HL-60/S4 treated with retinoic acid at 250 ng/mL for 4 days and 3 days (cell line): Measurements from ENCODE around the gene GEMIN5.
"Not testable (repeated sequence)": the region's sequence is repeated elsewhere in the genome, so short reads cannot be mapped to it uniquely, and the experiment has no call there.

Source experiments
- in situ Hi-C: fragments of 300-500 bp; cut with MboI; formaldehyde crosslinking; loops from 2 replicates; pipeline ENCODE4 v1.7.0; 2022; ENCODE audit warnings: low sequenced_read_pairs

GEMIN5 gene

DNA sequence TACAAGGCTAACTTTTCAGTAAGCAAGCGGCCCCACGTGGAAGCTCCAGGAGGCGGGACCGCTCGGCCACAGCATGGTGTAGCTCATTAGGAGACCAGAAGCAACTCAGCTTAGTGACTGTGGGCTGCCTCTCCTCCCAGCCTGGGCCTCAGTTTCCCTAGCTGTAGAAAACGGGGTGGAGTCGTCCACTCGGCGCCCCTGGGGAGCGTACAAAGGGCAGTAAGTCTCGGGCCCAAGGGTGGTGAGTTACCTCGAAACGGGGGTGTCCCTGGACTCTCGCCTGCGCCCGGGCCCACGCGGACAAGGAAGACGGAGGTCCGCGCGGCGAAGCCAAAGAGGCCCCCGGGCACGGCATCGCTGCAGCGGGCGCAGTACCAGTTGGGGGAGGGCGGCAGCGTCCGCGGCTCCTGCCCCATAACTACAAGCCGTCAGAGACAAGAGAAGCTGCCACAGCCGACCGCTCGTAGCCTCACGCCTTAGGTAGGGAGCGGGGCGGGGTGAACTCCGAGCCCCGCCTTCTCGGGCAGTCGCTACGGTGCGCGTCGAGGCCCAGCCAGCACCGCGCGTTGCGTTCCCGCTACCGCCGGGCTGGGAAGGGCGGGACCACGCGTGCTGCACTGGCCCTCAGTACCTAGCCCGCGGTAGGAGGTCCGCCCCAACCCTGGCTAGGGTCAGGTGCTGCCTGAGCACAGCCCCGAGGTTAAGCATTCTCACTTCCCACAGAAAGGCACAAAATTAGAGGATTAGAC, at the start of gene GEMIN5:
Gene GEMIN5, minus strand, starts transcription at position 494 of the 749 bp plus-strand sequence. Its CDS starts 78 bp downstream, at position 416.
- in situ Hi-C loops: no loop called here

DNA sequence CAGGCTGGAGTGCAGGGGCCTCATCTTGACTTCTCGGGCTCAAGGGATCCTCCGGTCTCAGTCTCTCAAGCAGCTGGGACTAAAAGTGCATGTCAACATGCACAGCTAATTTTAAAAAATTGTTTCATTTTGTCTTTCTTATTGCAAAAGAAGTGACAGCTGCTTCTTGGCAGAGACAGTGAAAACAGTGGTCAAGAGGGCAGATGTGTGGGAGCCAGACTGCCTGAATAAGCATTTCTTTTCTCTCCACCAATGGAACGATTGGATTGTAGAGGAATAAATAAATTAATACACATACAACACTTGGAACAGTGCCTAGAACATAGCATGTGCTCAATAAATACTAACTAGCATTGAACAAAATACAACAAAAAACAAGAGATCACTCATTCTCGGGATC, 48.1 kb upstream of the GEMIN5 start:
- in situ Hi-C loops: no loop called here

- in situ Hi-C loops: no loop called here
Observed at GRCh38 chr5:154984946-154985516, 47.0 kb upstream of the GEMIN5 start.

DNA sequence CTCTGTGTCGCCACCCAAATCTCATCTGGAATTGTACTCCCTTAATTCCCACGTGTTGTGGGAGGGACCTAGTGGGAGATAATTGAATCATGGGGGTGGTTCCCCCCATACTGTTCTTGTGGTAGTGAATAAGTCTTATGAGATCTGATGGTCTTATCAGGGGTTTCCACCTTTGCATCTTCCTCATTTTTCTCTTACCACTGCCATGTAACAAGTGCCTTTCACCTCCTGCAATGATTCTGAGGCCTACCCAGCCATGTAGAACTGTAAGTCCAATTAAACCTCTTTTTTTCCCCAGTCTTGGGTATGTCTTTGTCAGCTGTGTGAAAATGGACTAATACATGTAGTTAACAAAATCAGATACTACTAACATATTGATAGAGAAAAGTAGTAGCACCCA, 40.3 kb upstream of the GEMIN5 start:
- in situ Hi-C loops: not testable (repeated sequence)

DNA sequence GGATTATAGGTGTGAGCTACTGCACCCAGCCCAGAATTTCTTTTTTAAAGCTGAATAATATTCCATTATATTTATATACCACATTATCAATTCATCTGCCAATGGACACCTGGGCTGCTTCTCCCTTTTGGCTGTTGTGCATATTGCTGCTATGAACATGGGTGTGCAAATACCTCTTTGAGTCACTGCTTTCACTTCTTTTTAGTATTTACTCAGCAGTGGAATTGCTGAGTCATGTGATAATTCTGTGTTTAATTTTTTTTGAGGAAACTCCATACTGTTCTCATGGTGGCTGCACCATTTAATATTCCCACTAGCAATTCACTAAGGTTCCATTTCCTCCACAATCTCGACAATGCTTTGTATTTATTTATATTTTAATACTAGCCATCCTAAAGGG, 39.4 kb upstream of the GEMIN5 start:
- in situ Hi-C loops: no loop called here

DNA sequence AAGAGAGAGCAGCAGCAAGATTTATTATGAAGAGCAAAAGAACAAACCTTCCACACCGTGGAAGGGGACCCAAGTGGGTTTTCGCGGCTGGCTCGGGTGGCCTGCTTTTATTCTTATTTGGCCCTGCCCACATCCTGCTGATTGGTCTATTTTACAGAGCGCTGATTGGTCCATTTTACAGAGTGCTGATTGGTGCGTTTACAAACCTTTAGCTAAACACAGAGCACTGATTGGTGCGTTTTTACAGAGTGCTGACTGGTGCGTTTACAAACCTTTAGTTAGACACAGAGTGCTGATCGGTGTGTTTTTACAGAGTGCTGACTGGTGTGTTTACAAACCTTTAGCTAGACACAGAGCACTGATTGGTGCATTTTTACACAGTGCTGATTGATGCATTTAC, 38.1 kb upstream of the GEMIN5 start:
- in situ Hi-C loops: not testable (repeated sequence)

GRCh38 chr5:154972476-154973080, 34.6 kb upstream of the GEMIN5 start:
- in situ Hi-C loops: no loop called here

DNA sequence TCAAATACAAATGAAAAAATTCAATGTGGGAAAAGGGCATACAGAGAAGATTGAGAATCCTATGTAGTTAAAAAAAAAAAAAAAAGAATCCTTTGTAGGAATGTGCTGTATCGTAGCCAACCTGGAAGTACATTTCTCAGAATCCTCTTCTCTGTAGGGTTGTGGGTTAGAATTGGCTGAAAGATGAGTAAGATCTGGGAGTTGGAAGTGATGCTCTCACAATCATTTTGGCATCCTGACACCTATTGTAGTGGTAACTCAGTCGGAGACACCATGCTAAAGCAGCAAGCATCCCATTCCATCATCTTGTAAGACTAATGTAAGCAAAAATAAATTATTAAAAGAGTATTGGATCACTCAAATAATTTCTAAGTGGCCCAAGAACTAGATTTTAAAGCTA, 33.5 kb upstream of the GEMIN5 start:
- in situ Hi-C loops: no loop called here

GRCh38 chr5:154970759-154971158, 32.7 kb upstream of the GEMIN5 start:
- in situ Hi-C loops: no loop called here

GRCh38 chr5:154968953-154969352, 30.9 kb upstream of the GEMIN5 start:
- in situ Hi-C loops: no loop called here

GRCh38 chr5:154967421-154968024, 29.5 kb upstream of the GEMIN5 start:
- in situ Hi-C loops: no loop called here

GRCh38 chr5:154966874-154967273, 28.9 kb upstream of the GEMIN5 start:
- in situ Hi-C loops: no loop called here

- in situ Hi-C loops: no loop called here
Observed at GRCh38 chr5:154966081-154966841, 28.2 kb upstream of the GEMIN5 start.

DNA sequence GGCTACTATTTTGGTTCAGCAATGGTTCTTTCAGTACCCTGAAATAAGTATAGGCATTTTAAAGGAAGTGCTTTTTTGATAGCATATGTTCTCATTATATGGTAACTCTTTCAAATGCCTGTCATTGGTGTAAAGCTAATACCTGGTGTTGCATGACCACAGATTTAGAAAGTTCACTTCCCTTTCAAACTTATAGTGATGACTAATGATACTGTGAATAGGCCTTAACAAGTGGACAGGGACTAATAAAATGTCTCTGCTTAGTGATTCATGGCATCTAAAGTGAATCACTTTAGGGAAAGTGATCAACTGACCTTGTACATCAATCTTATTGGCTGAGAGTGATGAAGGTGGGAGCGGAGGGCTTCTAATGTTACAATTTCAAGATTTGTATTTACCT, 24.5 kb upstream of the GEMIN5 start:
- in situ Hi-C loops: no loop called here

DNA sequence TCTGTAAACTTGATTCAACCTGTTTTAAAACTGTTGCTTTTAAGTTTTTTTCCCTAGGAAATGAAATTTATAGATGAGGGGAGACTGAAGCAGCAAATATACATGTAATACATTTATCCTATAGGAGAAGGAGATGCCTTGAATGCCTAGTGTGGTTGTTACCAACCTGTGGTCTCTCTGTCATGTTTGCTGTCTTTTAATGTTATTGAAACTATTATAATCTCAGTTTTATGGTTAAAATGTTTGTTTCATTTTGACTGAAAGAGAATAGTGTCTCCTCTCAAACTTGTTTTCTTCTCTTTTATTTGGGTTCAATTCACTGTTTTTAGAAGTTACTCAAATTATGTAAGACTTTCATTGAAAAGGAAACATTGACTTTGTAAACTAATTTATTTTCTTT, 18.7 kb upstream of the GEMIN5 start:
- in situ Hi-C loops: no loop called here

DNA sequence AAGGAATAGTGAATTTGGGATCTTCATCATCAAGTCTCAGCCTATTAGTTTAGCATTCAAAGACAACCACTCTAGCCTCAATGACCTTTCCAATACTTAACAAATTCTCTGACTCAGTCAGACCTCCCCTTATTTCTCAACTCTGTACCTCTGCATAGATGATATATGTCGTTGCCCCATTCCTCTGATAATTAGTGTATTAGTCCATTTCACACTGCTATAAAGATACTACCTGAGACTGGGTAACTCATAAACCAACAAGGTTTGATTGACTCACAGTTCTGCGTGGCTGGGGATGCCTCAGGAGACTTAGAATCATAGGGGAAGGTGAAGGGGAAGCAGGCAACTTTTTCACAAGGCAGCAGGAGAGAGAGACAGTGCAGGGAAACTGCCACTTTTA, 11.8 kb upstream of the GEMIN5 start:
- in situ Hi-C loops: no loop called here

DNA sequence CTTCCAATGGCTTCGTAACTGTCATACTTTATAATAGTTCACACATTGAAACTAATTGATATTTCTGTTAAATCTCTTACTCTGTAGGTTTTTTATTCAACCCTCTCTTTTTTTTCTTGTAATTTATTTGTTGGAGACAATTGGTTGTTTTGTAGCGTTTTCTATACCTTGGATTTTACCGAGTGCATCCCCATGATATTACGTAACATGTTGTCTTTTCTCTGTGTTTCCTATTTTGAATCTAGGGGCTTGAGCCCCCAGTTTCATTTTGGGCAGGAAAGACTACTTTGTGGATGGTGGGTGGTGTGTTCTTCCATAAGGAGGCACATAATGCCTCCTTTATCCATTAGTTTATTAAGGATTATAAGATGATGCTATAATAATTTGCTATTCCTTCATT, 10.3 kb upstream of the GEMIN5 start:
- in situ Hi-C loops: no loop called here

DNA sequence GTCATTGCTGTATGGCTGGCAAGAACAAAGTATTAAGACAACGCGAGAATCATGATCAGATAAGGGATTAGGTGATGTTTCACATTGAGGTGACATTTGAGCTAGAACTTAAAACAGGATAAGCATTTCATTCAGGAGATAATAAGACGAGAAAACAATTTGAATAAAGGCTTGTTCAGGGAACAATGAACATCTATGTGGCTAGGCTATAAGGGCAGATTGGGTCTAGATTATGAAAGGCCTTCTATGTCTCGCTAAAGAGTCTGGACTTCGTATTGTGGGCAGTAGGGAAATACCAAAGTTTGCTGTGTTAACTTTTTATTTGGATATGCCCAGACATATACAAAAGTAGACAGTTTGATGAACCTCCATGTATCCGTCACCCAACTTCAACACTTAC, 9.8 kb upstream of the GEMIN5 start:
- in situ Hi-C loops: no loop called here

GRCh38 chr5:154945695-154946301, 7.8 kb upstream of the GEMIN5 start:
- in situ Hi-C loops: no loop called here

DNA sequence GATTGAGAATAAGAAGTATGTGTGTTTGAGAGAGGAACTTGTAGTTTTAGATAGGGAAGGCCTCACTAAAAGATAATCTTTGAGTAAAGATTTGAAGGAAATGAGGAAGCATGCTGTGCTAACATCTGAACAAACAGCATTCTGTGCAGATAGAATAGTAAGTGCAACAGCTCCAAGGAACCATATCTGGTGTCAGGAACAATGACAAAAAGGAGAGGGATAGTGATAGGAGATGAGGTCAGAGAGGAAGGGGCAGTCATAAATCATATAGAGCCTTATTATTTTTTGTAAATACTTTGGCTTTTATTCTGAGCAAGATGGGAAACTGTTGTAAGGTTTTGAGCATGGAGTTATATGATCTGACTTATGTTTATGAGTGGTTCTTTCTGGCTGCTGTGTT, 6.7 kb upstream of the GEMIN5 start:
- in situ Hi-C loops: no loop called here

- in situ Hi-C loops: no loop called here
Observed at GRCh38 chr5:154943527-154943926, 5.5 kb upstream of the GEMIN5 start.
